Measurements from ENCODE around the gene KCTD2. TPM values are rescaled to one million over a fixed set of nuclear protein-coding genes. Genes with fewer than 3 reads are reported as not detected.

The KCTD2 gene
- polyA plus RNA-seq, 1 donor: 16.1 TPM

GRCh38 chr17:75113798-75114551 lies 67.0 kb downstream of the KCTD2 start:
- Histone ChIP-seq H3K4me1 (ENCODE audit: control insufficient read depth, insufficient read depth, low read length) (peaks cover 17% of the 10 kb centered on the region), H3K27ac (ENCODE audit: low read length) (peak overlapping the region; percentile 74), H3K9me3 (ENCODE audit: control insufficient read depth, low read depth, low read length) (no peaks in the 10 kb centered on the region), H3K4me3 (ENCODE audit: low read length) (peak overlapping the region; percentile 54), H3K27me3 (ENCODE audit: control insufficient read depth, insufficient read depth, low read length) (peaks cover 5% of the 10 kb centered on the region), H3K36me3 (ENCODE audit: control insufficient read depth, insufficient read depth, low read length) (peaks cover 15% of the 10 kb centered on the region)
- DNase-seq: peak; percentile 86 to 90
- WGBS (ENCODE audit: insufficient coverage, low lambda C conversion rate): no CpG with 5 or more reads among the region's 22 CpGs

- 100% methylated on average over 1 of the region's 19 CpGs for WGBS (ENCODE audit: insufficient coverage, low lambda C conversion rate)
- H3K4me1 ChIP-seq (ENCODE audit: control insufficient read depth, insufficient read depth, low read length): peaks cover 13% of the 10 kb centered on the region
Measured at GRCh38 chr17:75114552-75115314, 67.7 kb downstream of the KCTD2 start.

More at GRCh38 chr17:75114552-75115314, 67.7 kb downstream of the KCTD2 start:
- no peak for DNase-seq
- Histone ChIP-seq H3K9me3 (ENCODE audit: control insufficient read depth, low read depth, low read length) (no peaks in the 10 kb centered on the region), H3K4me3 (ENCODE audit: low read length) (peak overlapping the region; percentile 54), H3K36me3 (ENCODE audit: control insufficient read depth, insufficient read depth, low read length) (peaks cover 15% of the 10 kb centered on the region), H3K27ac (ENCODE audit: low read length) (peak overlapping the region; percentile 74), H3K27me3 (ENCODE audit: control insufficient read depth, insufficient read depth, low read length) (no peaks in the 10 kb centered on the region)

Other genes starting within 250 kb of the KCTD2 start
- gene GRIN2C, start 187.3 kb upstream of the KCTD2 start, polyA plus RNA-seq: 0.33 TPM
- 6.3 TPM for gene FDXR, start 174.2 kb upstream of the KCTD2 start, polyA plus RNA-seq
- gene FADS6, start 153.6 kb upstream of the KCTD2 start, polyA plus RNA-seq: 14.5 TPM
- 1.5 TPM for gene USH1G, start 124.0 kb upstream of the KCTD2 start, polyA plus RNA-seq
- gene OTOP2, start 123.0 kb upstream of the KCTD2 start, polyA plus RNA-seq: 1.6 TPM
- gene OTOP3, start 111.3 kb upstream of the KCTD2 start, polyA plus RNA-seq: 13.8 TPM
- 42.3 TPM for gene HID1, start 74.5 kb upstream of the KCTD2 start, polyA plus RNA-seq
- gene CDR2L, start 59.6 kb upstream of the KCTD2 start, polyA plus RNA-seq: 6.8 TPM
- 24.1 TPM for gene MRPL58, start 34.6 kb upstream of the KCTD2 start, polyA plus RNA-seq
- gene ATP5PD, start 256 bp upstream of the KCTD2 start, polyA plus RNA-seq: 321 TPM
- gene SLC16A5, start 40.7 kb downstream of the KCTD2 start, polyA plus RNA-seq: 25.5 TPM
- 9.3 TPM for gene ARMC7, start 62.7 kb downstream of the KCTD2 start, polyA plus RNA-seq
- gene NT5C, start 84.5 kb downstream of the KCTD2 start, polyA plus RNA-seq: 52.2 TPM
- 93.1 TPM for gene JPT1, start 107.3 kb downstream of the KCTD2 start, polyA plus RNA-seq
- 338 TPM for gene SUMO2, start 135.7 kb downstream of the KCTD2 start, polyA plus RNA-seq
- gene NUP85, start 158.5 kb downstream of the KCTD2 start, polyA plus RNA-seq: 49.9 TPM
- gene GGA3, start 214.4 kb downstream of the KCTD2 start, polyA plus RNA-seq: 41.3 TPM
- 59.3 TPM for gene MRPS7, start 214.7 kb downstream of the KCTD2 start, polyA plus RNA-seq
- 23.2 TPM for gene MIF4GD, start 224.0 kb downstream of the KCTD2 start, polyA plus RNA-seq
- 10.8 TPM for gene SLC25A19, start 242.2 kb downstream of the KCTD2 start, polyA plus RNA-seq

All from large intestine (tissue), 3 donors.